Measurements from ENCODE around the gene GALNT2.

DNA sequence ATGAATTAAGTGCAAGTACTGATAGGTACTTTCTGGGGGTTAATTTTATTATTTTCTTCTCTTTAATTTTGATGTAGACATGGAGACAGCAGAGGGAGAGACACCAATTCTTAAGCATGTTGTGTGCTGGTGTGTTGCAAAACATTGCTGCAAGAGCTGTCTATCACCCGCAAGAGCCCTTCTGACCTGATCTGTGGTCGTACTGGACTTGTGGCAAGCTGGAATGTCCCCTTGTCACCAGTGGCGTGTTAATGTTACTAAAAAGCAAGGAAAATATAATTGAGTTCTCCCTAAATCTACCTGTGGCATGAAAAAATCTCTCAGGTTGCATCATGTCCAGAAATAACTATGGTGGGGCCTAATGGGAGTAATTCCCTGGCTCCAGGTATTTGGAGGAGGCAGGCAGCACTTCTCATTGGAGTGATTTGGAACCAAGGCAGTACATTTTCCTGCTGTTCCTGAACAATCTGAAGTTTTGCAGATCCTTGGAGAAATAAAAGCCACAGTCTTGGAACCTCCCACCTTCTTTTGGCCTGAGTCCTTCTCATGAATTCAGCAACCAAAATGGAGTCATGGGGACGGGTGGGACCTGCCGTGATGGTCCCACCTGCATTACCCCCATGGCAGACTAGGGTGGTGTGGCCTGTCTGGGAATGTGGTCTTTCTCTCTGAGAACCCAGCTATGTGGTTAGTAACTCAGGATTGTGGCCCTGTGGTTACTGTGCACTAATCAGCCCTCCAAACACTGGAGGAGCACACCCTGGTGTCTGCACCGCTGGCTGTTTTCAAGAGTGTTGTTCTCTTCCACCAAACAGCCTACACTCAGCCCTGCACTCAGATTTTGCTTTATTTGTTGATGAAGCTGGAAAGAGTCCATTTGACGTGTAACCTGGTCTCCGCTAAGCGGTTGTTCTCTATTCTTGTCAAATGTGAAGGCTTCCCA lies 57.4 kb downstream of the GALNT2 start:
- no peak for TF ChIP-seq CTCF (IDR thresholded peaks at IDR 0.05)
- no peak for TF ChIP-seq POLR2A (IDR thresholded peaks at IDR 0.05)
- no peak for TF ChIP-seq EP300 (IDR thresholded peaks at IDR 0.05)
- TF ChIP-seq POLR2AphosphoS5 (IDR thresholded peaks at IDR 0.05) = no peak
